Liver (tissue), 3 donors: ENCODE data around the gene LTO1.
"Not testable (repeated sequence)": the region's sequence is repeated elsewhere in the genome, so short reads cannot be mapped to it uniquely, and the experiment has no call there.

Experiments
- EGR1 ChIP-seq, 2 donors: IDR thresholded peaks; 2 replicates each; pipeline ENCODE4 v1.6.1; 2016 to 2018; ENCODE audit warnings: antibody characterized with exemption in 2 of 2, low read depth in 2 of 2
- GABPA ChIP-seq, 2 donors: IDR thresholded peaks in 1 of 2; conservative IDR thresholded peaks in 1 of 2; 2 replicates each; pipeline ENCODE4 v1.6.1; 2016; ENCODE audit warnings: antibody characterized with exemption in 2 of 2, mild to moderate bottlenecking in 1 of 2, moderate library complexity in 1 of 2
- HNF4A ChIP-seq, 2 donors: conservative IDR thresholded peaks; 2 replicates each; pipeline ENCODE4 v1.6.1; 2016; ENCODE audit warnings: antibody characterized with exemption in 2 of 2, mild to moderate bottlenecking in 2 of 2
- HNF4G ChIP-seq: IDR thresholded peaks from 2 replicates; pipeline ENCODE4 v1.6.1; 2016; ENCODE audit warnings: antibody characterized with exemption
- JUND ChIP-seq, 2 donors: IDR thresholded peaks; 2 replicates each; pipeline ENCODE4 v1.6.1; 2016; ENCODE audit warnings: antibody characterized with exemption in 2 of 2
- RAD21 ChIP-seq, 2 donors: IDR thresholded peaks; 2 replicates each; pipeline ENCODE4 v1.6.1; 2016; ENCODE audit warnings: antibody characterized with exemption in 2 of 2, mild to moderate bottlenecking in 2 of 2
- RXRA ChIP-seq, 2 donors: IDR thresholded peaks; 2 replicates each; pipeline ENCODE4 v1.6.1; 2017 to 2018; ENCODE audit warnings: antibody characterized with exemption in 2 of 2, mild to moderate bottlenecking in 1 of 2
- SP1 ChIP-seq: IDR thresholded peaks from 2 replicates; pipeline ENCODE4 v1.6.1; 2018; ENCODE audit warnings: antibody characterized with exemption, mild to moderate bottlenecking
- TAF1 ChIP-seq: conservative IDR thresholded peaks from 2 replicates; pipeline ENCODE4 v1.6.1; 2016; ENCODE audit warnings: antibody characterized with exemption, mild to moderate bottlenecking
- YY1 ChIP-seq: IDR thresholded peaks from 2 replicates; pipeline ENCODE4 v1.6.1; 2016; ENCODE audit warnings: antibody characterized with exemption, mild to moderate bottlenecking
- TF ChIP-seq, protein P1 (sequence below): fragments of 150-350 bp; IDR thresholded peaks from 2 replicates; pipeline ENCODE4 v1.5.1; 2017; ENCODE audit warnings: improper control_type of control experiment, low read depth, low read length; ENCODE audit not compliant: missing input control
- TF ChIP-seq, protein P2 (sequence below): IDR thresholded peaks from 2 replicates; pipeline ENCODE4 v1.6.1; 2016; ENCODE audit warnings: antibody characterized with exemption
- TF ChIP-seq, protein P3 (sequence below): IDR thresholded peaks from 2 replicates; pipeline ENCODE4 v1.6.1; 2016; ENCODE audit warnings: antibody characterized with exemption, mild to moderate bottlenecking
- TF ChIP-seq, protein P4 (sequence below): IDR thresholded peaks from 2 replicates; pipeline ENCODE4 v1.6.1; 2016; ENCODE audit warnings: antibody characterized with exemption
- donor health status: healthy.
- donor health status: healthy.

DNA sequence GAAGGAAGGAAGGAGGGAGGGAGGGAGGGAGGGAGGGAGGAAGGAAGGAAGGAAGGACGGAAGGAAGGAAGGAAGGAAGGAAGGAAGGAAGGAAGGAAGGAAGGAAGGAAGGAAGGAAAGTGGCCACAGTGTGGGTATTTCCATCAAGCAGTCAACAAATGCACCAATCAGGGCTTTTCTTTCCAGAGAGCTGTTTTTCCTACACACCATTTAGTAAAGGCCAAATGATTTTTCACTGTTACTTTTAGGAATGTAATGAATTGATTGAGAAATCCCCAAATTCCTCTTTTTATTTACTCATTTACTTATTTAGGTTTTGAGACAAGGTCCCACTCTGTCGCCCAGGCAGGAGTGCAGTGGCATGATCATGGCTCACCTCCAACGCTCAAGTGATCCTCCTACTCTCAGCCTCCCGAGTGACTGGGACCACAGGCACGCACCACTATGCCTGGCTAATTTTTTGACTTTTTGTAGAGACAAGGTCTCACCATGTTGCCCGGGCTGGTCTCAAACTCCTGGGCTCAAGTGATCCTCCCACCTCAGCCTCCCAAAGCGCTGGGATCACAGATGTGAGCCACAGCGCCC lies 53.0 kb downstream of the LTO1 start:
- TF ChIP-seq, protein P1, sequence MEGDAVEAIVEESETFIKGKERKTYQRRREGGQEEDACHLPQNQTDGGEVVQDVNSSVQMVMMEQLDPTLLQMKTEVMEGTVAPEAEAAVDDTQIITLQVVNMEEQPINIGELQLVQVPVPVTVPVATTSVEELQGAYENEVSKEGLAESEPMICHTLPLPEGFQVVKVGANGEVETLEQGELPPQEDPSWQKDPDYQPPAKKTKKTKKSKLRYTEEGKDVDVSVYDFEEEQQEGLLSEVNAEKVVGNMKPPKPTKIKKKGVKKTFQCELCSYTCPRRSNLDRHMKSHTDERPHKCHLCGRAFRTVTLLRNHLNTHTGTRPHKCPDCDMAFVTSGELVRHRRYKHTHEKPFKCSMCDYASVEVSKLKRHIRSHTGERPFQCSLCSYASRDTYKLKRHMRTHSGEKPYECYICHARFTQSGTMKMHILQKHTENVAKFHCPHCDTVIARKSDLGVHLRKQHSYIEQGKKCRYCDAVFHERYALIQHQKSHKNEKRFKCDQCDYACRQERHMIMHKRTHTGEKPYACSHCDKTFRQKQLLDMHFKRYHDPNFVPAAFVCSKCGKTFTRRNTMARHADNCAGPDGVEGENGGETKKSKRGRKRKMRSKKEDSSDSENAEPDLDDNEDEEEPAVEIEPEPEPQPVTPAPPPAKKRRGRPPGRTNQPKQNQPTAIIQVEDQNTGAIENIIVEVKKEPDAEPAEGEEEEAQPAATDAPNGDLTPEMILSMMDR: not testable (repeated sequence)
- TF ChIP-seq EGR1 (IDR thresholded peaks at IDR 0.05; ENCODE audit: low read depth in 2 of 2); RXRA (IDR thresholded peaks at IDR 0.05); JUND (IDR thresholded peaks at IDR 0.05); TAF1; YY1; RAD21 (IDR thresholded peaks at IDR 0.05); GABPA (IDR thresholded peaks at IDR 0.05 in 1 of 2, conservative IDR thresholded peaks at IDR 0.05 in 1 of 2); HNF4A (conservative IDR thresholded peaks at IDR 0.05); SP1; HNF4G: not testable (repeated sequence)
- TF ChIP-seq, protein P2, sequence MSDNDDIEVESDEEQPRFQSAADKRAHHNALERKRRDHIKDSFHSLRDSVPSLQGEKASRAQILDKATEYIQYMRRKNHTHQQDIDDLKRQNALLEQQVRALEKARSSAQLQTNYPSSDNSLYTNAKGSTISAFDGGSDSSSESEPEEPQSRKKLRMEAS: not testable (repeated sequence)
- TF ChIP-seq, protein P3, sequence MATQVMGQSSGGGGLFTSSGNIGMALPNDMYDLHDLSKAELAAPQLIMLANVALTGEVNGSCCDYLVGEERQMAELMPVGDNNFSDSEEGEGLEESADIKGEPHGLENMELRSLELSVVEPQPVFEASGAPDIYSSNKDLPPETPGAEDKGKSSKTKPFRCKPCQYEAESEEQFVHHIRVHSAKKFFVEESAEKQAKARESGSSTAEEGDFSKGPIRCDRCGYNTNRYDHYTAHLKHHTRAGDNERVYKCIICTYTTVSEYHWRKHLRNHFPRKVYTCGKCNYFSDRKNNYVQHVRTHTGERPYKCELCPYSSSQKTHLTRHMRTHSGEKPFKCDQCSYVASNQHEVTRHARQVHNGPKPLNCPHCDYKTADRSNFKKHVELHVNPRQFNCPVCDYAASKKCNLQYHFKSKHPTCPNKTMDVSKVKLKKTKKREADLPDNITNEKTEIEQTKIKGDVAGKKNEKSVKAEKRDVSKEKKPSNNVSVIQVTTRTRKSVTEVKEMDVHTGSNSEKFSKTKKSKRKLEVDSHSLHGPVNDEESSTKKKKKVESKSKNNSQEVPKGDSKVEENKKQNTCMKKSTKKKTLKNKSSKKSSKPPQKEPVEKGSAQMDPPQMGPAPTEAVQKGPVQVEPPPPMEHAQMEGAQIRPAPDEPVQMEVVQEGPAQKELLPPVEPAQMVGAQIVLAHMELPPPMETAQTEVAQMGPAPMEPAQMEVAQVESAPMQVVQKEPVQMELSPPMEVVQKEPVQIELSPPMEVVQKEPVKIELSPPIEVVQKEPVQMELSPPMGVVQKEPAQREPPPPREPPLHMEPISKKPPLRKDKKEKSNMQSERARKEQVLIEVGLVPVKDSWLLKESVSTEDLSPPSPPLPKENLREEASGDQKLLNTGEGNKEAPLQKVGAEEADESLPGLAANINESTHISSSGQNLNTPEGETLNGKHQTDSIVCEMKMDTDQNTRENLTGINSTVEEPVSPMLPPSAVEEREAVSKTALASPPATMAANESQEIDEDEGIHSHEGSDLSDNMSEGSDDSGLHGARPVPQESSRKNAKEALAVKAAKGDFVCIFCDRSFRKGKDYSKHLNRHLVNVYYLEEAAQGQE: not testable (repeated sequence)
- TF ChIP-seq, protein P4, sequence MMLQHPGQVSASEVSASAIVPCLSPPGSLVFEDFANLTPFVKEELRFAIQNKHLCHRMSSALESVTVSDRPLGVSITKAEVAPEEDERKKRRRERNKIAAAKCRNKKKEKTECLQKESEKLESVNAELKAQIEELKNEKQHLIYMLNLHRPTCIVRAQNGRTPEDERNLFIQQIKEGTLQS: not testable (repeated sequence)
